GM12864 (cell line): Measurements from ENCODE around the gene CNTN2.

Experiments used
- DNase-seq: peaks from one replicate; pipeline ENCODE4 v3.0.0-alpha.2; 2011; ENCODE audit warnings: low read depth
- H3K4me3 ChIP-seq: 2 replicates; pipeline ENCODE4 v1.5.1; 2011; ENCODE audit warnings: mild to moderate bottlenecking, low read depth, low read length, control low read depth
- TF ChIP-seq, protein P1 (sequence below): IDR thresholded peaks from 2 replicates; pipeline ENCODE4 v1.5.1; 2011; ENCODE audit warnings: low read depth, mild to moderate bottlenecking, moderate library complexity, low read length, control low read depth, inconsistent platforms; ENCODE audit errors: missing control alignments

The CNTN2 gene

GRCh38 chr1:205018381-205018780 lies 24.6 kb upstream of the CNTN2 start:
- TF ChIP-seq, protein P1, sequence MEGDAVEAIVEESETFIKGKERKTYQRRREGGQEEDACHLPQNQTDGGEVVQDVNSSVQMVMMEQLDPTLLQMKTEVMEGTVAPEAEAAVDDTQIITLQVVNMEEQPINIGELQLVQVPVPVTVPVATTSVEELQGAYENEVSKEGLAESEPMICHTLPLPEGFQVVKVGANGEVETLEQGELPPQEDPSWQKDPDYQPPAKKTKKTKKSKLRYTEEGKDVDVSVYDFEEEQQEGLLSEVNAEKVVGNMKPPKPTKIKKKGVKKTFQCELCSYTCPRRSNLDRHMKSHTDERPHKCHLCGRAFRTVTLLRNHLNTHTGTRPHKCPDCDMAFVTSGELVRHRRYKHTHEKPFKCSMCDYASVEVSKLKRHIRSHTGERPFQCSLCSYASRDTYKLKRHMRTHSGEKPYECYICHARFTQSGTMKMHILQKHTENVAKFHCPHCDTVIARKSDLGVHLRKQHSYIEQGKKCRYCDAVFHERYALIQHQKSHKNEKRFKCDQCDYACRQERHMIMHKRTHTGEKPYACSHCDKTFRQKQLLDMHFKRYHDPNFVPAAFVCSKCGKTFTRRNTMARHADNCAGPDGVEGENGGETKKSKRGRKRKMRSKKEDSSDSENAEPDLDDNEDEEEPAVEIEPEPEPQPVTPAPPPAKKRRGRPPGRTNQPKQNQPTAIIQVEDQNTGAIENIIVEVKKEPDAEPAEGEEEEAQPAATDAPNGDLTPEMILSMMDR, result no peak
- H3K4me3 ChIP-seq, result no peak overlapping the region
- DNase-seq, result no peak

GRCh38 chr1:205020466-205020865 lies 22.5 kb upstream of the CNTN2 start:
- no peak overlapping the region for H3K4me3 ChIP-seq
- no peak for DNase-seq
- TF ChIP-seq, protein P1, result no peak

GRCh38 chr1:205024679-205025078 lies 18.3 kb upstream of the CNTN2 start:
- H3K4me3 ChIP-seq, result no peak overlapping the region
- no peak for DNase-seq
- TF ChIP-seq, protein P1, result no peak

- DNase-seq, result no peak
- H3K4me3 ChIP-seq, result no peak overlapping the region
- TF ChIP-seq, protein P1, result no peak
Observed at GRCh38 chr1:205025239-205025638, 17.8 kb upstream of the CNTN2 start.

GRCh38 chr1:205026181-205026580 lies 16.8 kb upstream of the CNTN2 start:
- H3K4me3 ChIP-seq, result no peak overlapping the region
- DNase-seq, result no peak
- TF ChIP-seq, protein P1, result no peak

DNA sequence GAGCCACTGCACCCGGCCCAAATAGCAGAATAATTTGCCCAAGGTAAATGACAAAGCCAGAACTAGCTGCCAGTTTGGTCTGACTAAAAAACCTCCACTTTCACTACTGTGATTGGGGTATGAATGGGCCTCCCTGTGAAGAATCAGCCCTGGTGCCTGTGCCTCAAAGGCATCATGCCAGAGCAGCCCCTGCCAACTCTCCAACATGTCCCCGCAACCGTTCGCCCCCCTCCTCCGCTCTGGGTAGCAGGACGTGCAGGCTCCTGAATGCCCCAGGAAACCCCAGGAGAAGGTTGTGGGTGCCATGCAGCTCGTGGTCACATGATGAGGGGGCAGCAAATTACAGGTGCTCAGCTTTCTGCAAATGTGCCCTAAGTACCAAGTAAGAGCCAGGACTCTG lies 14.6 kb upstream of the CNTN2 start:
- H3K4me3 ChIP-seq, result no peak overlapping the region
- TF ChIP-seq, protein P1, result no peak
- no peak for DNase-seq

GRCh38 chr1:205028924-205029323 lies 14.1 kb upstream of the CNTN2 start:
- TF ChIP-seq, protein P1, result no peak
- no peak for DNase-seq
- H3K4me3 ChIP-seq, result no peak overlapping the region
